T-helper 17 cell (primary cell): ENCODE results near the gene GEMIN4. TPM values are rescaled to one million over a fixed set of nuclear protein-coding genes. Genes with fewer than 3 reads are reported as not detected.
"Not testable (repeated sequence)": the region's sequence is repeated elsewhere in the genome, so short reads cannot be mapped to it uniquely, and the experiment has no call there.

ENCODE experiments used
- ATAC-seq: fragments of 150-1000 bp; cut with Tn5 transposase; 2 replicates; pipeline ENCODE4 v1.10.0; 2021; ENCODE audit warnings: mild to moderate bottlenecking, moderate library complexity
- DNase-seq, 3 donors: peaks; one replicate each; pipeline versions ENCODE4 v3.0.0 to v3.0.0-alpha.2; 2020 to 2021
- H3K9me3 ChIP-seq: one replicate; pipeline ENCODE4 v1.7.0; 2013; ENCODE audit warnings: low read length, mild to moderate bottlenecking; ENCODE audit not compliant: control insufficient read depth, poor library complexity, severe bottlenecking
- H3K27ac Mint-ChIP-seq: one replicate; pipeline ENCODE4 v1.8.0; 2022; ENCODE audit warnings: mild to moderate bottlenecking, moderate library complexity, mixed read lengths
- H3K27me3 Mint-ChIP-seq: one replicate; pipeline ENCODE4 v1.8.0; 2022; ENCODE audit warnings: mixed read lengths
- H3K36me3 Mint-ChIP-seq: one replicate; pipeline ENCODE4 v1.8.0; 2022; ENCODE audit warnings: low read depth, mixed read lengths
- H3K4me1 Mint-ChIP-seq: one replicate; pipeline ENCODE4 v1.8.0; 2022; ENCODE audit warnings: mild to moderate bottlenecking, mixed read lengths
- H3K4me3 Mint-ChIP-seq: one replicate; pipeline ENCODE4 v1.8.0; 2022; ENCODE audit warnings: mild to moderate bottlenecking, moderate library complexity, mixed read lengths
- total RNA-seq, 4 donors: library from RNA in 2 of 4; stranded (reverse) in 2 of 4; gene quantifications; one replicate each; pipeline ENCODE4 v1.2.3 and lab custom pipeline; 2022 to 2026

Gene GEMIN4
- total RNA-seq, 2 donors from 2014 or later = 11.5 to 13.4 TPM

DNA sequence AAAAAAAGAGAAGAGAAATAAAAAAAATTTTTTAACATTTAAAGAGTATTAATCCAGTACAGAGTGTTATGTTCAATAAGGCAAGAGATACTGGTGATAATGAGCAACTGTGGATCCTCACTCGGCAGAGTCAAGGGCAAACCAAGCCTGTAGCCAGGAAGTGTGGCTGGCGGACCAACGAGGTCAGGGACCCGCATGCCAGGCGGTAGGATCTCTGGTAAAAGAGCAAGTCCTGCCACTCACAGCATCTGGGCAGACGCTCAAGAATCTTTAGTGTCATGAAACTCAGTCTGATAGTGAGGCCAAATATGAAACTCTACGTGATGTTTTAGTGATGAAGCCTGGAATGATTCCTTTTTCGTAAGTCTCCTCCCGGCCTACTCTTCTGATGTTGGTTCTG lies 8.3 kb upstream of the GEMIN4 start:
- Mint-ChIP-seq H3K36me3 (peaks cover 7% of the 10 kb centered on the region), H3K27ac (peak overlapping the region; percentile 72), H3K4me1 (peaks cover 3% of the 10 kb centered on the region), H3K4me3 (no peak overlapping the region), H3K27me3 (no peaks in the 10 kb centered on the region)
- DNase-seq = no peak
- no peak for ATAC-seq
- H3K9me3 ChIP-seq = no peaks in the 10 kb centered on the region

DNA sequence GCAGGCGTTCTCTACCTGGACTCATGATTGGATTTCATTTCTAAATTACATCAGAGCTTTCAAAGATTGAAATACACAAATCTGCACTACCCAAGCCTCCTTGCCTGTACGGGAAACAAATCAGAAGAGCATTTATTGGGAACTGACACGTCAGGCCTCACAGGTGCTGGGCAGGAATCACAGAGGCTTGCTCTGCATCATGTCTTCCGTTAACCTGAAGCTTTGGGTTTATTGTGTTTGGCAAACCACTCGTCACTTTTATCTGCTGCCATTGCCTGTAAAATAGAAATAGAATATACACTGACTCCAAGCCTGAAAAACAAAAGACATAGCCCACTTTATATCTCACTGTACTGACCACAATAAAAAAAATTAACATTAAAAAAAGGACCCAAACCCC lies 7.9 kb upstream of the GEMIN4 start:
- no peak overlapping the region for H3K27ac Mint-ChIP-seq
- peaks cover 3% of the 10 kb centered on the region for H3K36me3 Mint-ChIP-seq
- H3K27me3 Mint-ChIP-seq = no peaks in the 10 kb centered on the region
- H3K4me3 Mint-ChIP-seq = no peak overlapping the region
- ATAC-seq (no peak), DNase-seq (no peak)
- no peaks in the 10 kb centered on the region for H3K4me1 Mint-ChIP-seq
- H3K9me3 ChIP-seq = no peaks in the 10 kb centered on the region

DNA sequence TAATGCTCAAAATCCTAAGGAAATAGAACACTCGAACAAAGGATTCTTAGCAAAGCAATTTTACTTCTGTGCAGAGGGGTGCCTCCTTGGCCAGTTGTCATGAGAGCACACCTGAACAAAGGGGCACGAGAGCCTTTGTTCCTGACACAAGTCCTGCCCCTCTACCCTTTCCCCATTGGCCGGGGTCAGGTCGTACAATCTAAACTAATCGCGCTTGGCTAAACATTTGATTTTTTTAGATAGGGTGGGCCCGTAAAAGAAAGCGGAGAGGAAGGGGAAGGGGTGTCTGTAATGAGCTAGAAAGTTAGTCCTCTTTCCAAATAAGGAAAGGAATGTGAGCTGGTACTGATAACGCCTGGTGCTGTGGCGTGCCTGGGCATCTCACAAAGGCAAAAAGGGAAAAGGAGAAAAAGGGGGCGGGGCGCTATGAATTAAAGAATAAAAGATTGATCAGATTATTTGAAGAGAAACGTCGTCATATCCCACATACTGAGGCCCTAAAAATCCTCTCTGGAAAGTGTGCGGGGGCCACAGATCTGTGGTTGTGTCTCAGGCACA lies 4.0 kb upstream of the GEMIN4 start:
- DNase-seq, H3K9me3 ChIP-seq, H3K4me3 Mint-ChIP-seq, ATAC-seq, H3K36me3 Mint-ChIP-seq, H3K27me3 Mint-ChIP-seq, H3K27ac Mint-ChIP-seq: not testable (repeated sequence)
- H3K4me1 Mint-ChIP-seq = peaks cover 11% of the 10 kb centered on the region

DNA sequence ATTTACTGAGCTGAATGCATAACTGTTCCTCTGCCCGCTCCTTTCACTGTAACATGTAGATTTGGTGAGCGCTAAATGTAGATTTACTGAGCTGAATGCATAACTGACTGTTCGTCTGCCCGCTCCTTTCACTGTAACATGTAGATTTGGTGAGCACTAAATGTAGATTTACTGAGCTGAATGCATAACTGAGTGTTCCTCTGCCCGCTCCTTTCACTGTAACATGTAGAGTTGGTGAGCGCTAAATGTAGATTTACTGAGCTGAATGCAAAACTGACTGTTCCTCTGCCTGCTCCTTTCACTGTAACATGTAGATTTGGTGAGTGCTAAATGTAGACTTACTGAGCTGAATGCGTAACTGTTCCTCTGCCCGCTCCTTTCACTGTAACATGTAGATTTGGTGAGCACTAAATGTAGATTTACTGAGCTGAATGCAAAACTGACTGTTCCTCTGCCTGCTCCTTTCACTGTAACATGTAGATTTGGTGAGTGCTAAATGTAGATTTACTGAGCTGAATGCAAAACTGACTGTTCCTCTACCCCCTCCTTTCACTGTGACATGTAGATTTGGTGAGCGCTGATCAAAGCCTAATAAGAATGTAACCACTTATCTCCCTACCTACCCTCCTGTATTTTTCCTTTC lies 3.4 kb upstream of the GEMIN4 start:
- H3K36me3 Mint-ChIP-seq, DNase-seq, ATAC-seq, H3K27me3 Mint-ChIP-seq, H3K4me3 Mint-ChIP-seq, H3K9me3 ChIP-seq, H3K27ac Mint-ChIP-seq: not testable (repeated sequence)
- peaks cover 16% of the 10 kb centered on the region for H3K4me1 Mint-ChIP-seq

DNA sequence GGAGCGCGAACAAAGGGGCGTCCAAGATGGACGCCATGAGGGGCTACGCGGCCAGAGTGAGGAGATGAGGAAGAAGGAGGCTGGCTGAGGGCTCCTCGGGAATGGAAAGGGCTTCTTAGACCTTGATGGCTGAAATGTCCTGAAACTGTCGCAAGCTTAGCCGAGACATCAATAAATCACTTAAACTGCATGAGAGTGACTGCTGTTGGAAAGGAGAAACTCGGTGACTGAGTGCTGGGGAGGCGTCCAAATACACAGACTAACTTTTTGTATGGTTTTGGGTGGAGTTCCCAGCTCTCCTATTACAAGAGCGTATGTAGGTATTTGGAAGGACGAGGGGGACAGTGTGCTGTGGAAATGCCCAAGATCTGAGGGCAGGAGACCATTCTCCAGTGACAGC lies 1.4 kb upstream of the GEMIN4 start:
- Mint-ChIP-seq H3K27ac (no peak overlapping the region), H3K4me3 (peak overlapping the region; percentile 69)

DNA sequence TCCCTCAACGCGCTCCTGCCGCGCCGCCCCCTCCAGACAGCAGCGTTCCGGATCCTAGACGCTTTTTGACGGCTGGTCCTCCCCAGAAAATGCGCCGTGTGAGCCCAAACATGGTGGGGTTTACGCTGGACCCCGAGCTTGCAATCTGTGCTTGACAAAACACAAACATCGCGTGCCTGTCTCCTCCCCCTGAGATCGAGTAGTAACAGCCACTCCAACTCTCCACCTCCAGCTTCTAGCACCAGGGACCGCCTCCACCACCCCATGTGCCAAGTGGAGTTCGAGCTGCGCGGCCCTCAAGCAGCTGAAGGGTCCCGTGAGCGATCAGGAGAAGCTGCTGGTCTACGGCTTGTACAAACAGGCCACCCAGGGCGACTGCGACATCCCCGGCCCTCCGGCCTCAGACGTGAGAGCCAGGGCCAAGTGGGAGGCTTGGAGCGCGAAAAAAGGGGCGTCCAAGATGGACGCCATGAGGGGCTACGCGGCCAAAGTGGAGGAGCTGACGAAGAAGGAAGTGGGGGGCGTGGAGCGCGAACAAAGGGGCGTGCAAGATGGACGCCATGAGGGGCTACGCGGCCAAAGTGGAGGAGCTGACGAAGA lies 656 bp upstream of the GEMIN4 start:
- H3K4me1 Mint-ChIP-seq = peaks cover 35% of the 10 kb centered on the region
- peak in 1 of 3 donors; percentile 11 for DNase-seq
- peaks cover 5% of the 10 kb centered on the region for H3K36me3 Mint-ChIP-seq
- no peaks in the 10 kb centered on the region for H3K27me3 Mint-ChIP-seq
- ATAC-seq = peak; percentile 7
- H3K4me3 Mint-ChIP-seq = peak overlapping the region; percentile 95
- H3K27ac Mint-ChIP-seq = peak overlapping the region; percentile 94
- H3K9me3 ChIP-seq = no peaks in the 10 kb centered on the region

More for the DNA sequence above, 1.4 kb upstream of the GEMIN4 start:
- Mint-ChIP-seq H3K27me3 (no peaks in the 10 kb centered on the region), H3K4me1 (peaks cover 30% of the 10 kb centered on the region), H3K36me3 (peaks cover under 1% of the 10 kb centered on the region)
- no peaks in the 10 kb centered on the region for H3K9me3 ChIP-seq
- ATAC-seq (no peak), DNase-seq (no peak)

DNA sequence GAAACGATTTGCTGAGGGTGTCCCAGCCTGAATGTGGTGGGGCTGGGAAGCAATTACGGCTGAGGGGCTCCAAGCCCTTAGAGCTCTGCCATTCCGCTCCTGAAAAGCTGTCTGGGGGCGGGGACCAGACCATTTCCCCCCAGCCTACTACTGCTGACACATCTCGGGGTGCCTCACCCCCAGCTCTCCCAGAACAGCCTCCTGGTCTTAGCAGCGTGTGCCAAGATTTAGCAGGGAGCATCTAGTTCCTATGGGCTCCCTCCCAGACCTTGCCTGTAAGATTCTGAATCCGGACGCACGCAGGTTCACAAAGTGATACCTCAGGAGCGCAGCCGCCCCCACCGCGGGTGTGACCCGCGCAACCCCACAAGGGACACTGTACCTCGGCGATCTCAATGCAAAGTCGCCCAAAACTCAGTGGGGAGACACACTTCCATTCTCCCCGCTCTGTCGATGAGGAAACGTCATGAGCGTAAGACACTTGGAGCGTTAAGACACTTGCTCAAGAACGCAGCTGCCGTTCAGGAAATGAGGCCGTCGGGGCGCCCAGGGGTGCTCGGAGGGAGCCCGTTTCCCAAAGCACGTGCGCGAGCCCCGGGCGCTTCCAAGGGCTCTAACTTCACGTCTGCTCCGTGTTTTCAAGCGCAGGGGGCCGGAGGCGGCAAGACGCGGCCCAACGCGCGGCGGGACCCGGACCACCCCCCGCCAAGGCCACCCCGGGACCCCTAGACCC lies 629 bp downstream of the GEMIN4 start:
- peak overlapping the region; percentile 95 for H3K4me3 Mint-ChIP-seq
- H3K4me1 Mint-ChIP-seq = peaks cover 35% of the 10 kb centered on the region
- H3K27ac Mint-ChIP-seq = peak overlapping the region; percentile 94
- ATAC-seq (peak; percentile 57), DNase-seq (peak; percentile 30 to 37 (median 32))
- H3K27me3 Mint-ChIP-seq = no peaks in the 10 kb centered on the region
- H3K36me3 Mint-ChIP-seq = peaks cover 5% of the 10 kb centered on the region
- H3K9me3 ChIP-seq = no peaks in the 10 kb centered on the region

DNA sequence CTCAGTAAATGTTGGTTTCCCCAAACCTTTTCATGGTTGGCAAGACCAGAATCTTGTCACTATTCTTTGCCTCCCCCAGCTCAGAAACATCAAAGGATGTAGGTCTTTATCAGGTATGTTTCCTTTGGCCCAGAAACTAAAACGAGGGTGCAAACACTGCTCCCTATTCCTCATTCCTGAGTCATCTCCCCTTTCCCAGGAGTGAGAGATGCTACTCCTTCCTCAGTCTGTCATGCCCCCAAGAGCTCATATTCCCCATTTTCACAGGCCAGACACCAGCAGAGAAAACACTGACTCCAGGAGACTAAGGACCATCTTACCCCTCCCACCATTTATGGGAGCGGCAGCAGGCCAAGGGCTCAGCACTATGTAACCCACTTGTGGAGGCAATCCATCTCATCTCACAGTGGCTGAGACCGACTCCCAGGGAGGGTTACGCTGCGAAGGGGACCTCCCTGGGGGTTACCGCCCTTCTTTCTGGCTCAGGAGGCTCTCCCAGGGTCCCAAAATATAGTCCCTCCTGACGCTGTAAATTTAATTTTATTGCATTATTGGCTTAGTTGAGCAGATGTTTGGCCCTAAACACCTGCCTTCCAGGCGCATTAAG lies 1.5 kb downstream of the GEMIN4 start:
- Mint-ChIP-seq H3K4me3 (peak overlapping the region; percentile 95), H3K36me3 (peaks cover 5% of the 10 kb centered on the region), H3K27ac (peak overlapping the region; percentile 19), H3K4me1 (peaks cover 35% of the 10 kb centered on the region), H3K27me3 (no peaks in the 10 kb centered on the region)
- H3K9me3 ChIP-seq = no peaks in the 10 kb centered on the region
- no peak for DNase-seq
- no peak for ATAC-seq

DNA sequence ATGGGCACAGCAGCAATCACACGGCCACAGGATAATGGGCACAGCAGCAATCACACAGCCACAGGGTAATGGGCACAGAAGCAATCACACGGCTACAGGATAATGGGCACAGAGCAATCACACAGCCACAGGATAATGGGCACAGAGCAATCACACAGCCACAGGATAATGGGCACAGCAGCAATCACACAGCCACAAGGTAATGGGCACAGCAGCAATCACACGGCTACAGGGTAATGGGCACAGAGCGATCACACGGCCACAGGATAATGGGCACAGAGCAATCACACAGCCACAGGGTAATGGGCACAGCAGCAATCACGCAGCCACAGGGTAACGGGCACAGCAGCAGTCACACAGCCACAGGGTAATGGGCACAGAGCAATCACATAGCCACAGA lies 2.7 kb downstream of the GEMIN4 start:
- not testable (repeated sequence) for H3K4me3 Mint-ChIP-seq, DNase-seq, H3K27me3 Mint-ChIP-seq, H3K27ac Mint-ChIP-seq, ATAC-seq, H3K9me3 ChIP-seq, H3K36me3 Mint-ChIP-seq
- peaks cover 35% of the 10 kb centered on the region for H3K4me1 Mint-ChIP-seq

DNA sequence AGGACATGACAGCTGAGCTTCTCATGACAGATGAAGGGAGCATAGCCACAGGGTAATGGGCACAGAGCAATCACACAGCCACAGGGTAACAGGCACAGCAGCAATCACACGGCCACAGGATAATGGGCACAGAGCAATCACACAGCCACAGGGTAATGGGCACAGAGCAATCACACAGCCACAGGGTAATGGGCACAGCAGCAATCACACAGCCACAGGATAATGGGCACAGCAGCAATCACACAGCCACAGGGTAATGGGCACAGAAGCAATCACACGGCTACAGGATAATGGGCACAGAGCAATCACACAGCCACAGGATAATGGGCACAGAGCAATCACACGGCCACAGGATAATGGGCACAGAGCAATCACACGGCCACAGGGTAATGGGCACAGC lies 3.5 kb downstream of the GEMIN4 start:
- Mint-ChIP-seq H3K4me1 (peaks cover 35% of the 10 kb centered on the region), H3K27ac (peak overlapping the region; percentile 12)
- ATAC-seq, H3K4me3 Mint-ChIP-seq, DNase-seq, H3K27me3 Mint-ChIP-seq, H3K36me3 Mint-ChIP-seq, H3K9me3 ChIP-seq: not testable (repeated sequence)

DNA sequence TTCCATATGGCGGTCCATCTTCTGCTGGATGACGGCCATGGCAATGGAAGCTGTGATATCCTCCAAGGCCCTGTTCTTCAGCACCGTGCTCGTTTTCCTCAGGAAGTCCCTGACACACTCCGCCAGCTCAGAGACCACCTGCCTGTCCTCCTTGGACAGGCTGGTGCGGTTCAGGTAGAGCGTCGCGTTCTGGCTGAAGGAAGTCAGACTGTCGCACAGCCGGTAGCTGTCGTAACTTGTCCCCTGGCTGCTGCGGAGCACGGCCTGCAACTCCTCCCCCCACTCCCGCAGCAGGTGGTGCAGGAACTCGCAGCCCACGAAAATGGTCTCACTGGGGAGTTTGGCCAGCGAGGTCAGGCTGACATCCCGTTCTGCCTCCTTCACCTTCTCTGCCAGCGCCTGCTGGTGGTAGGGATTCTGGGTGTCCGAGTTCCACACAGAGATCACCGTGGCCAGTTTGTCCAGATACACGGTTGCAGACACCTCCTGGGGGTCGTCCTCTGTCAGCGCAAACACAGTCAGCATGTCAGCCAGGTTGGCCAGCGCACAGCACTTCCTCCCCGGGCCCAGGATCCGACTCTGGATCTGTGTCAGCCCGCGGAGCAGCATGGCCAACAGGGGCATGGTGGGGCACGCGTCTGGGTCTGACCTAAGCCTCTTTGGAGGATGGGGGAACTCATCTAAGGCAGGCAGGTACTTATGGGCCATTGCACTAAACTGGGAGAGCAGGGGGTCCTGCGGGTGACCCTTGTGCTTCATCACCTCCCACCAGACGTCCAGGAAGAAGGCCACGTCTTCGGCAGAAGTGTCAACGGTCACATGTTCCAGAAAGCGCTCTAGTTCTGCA lies 5.1 kb downstream of the GEMIN4 start:
- Mint-ChIP-seq H3K36me3 (peaks cover 5% of the 10 kb centered on the region), H3K27me3 (no peaks in the 10 kb centered on the region), H3K4me1 (peaks cover 30% of the 10 kb centered on the region), H3K4me3 (no peak overlapping the region), H3K27ac (no peak overlapping the region)
- no peak for DNase-seq
- no peaks in the 10 kb centered on the region for H3K9me3 ChIP-seq
- no peak for ATAC-seq

DNA sequence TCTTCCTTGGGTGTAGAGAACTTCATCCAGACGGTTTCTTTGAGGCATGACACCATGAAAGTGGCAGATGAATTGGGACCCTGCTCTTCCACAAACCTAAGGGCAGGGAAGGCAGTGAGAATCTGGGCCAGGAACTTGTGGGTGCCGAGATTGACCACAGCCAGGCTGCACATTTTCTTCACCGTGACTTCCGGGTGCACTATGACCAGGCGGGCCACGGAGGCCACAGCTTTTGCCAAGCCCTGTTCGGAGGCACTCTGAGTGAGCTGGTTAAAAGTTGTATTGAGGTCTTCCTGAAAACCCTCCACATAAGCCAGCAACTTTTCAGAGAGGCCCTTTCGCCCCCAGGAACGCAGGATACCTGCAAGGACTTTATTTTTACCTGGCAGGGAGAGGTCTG lies 5.9 kb downstream of the GEMIN4 start:
- no peak for ATAC-seq
- DNase-seq = no peak
- Mint-ChIP-seq H3K27ac (no peak overlapping the region), H3K4me3 (no peak overlapping the region), H3K4me1 (peaks cover 27% of the 10 kb centered on the region), H3K27me3 (no peaks in the 10 kb centered on the region), H3K36me3 (peaks cover 5% of the 10 kb centered on the region)
- H3K9me3 ChIP-seq = no peaks in the 10 kb centered on the region
